ENCODE results near the gene MYOM3.

- TF ChIP-seq POLR2A (IDR thresholded peaks at IDR 0.05) (no peak), EP300 (IDR thresholded peaks at IDR 0.05) (no peak), CTCF (IDR thresholded peaks at IDR 0.05) (no peak)
Measured at GRCh38 chr1:24134376-24134775, 22.4 kb upstream of the MYOM3 start.
